Stimulated activated CD4-positive, alpha-beta T cell treated with anti-CD3 and anti-CD28 coated beads, Interleukin-1b, Interleukin-23, amount 100 ng/mL, for 1 hour (primary cell): ENCODE results near the gene PICK1.
"Not testable (repeated sequence)": the region's sequence is repeated elsewhere in the genome, so short reads cannot be mapped to it uniquely, and the experiment has no call there.

Source experiments
- DNase-seq, 2 donors: peaks; one replicate each; pipeline ENCODE4 v3.0.0-alpha.2; 2020; ENCODE audit warnings: low read depth in 2 of 2

Gene PICK1

DNA sequence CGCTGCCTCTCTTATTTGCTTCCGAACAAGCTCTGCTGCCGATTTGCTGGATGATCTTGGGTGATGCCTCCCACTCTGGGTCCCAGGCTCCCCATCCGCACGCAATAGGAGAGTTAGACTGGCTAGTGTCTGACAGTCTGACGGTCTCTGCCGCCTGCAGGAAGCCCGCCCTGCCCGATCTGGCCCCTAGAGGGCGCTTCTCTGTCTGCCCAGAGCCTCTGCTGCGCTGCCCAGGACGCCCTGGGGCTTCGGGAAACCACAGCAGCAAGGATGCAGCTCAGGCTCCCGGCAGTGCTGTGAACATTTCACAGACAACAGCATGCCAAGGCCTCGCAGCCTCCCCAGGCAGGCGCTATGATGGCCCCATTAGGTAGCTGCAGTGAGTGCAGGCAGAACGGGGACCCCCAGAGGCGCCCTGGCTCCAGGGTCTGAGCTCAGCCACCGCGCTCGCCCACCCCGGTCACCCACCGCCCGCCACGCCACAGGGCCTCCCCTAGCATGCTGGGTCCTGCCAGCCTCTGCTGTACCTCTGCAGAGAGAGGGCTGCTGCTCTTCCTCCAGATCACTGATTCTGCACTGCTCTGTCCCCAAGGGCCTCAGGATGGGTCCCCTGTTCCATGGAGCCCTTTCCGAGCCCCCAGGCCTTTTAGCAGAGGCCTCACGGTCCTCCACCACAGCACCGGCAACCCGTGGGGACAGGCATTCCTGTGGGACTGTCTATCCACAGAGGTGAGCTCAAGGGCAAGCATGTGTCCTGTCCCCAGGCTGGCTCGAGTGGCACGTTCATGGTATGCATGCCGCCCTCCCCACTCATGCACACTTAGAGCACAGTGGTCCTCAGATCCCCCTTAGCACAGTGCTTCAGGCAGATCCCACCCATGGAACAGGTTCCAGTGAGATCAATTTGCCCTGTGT, 57.5 kb downstream of the PICK1 start:
- DNase-seq = peak; percentile 47 to 68

GRCh38 chr22:38115423-38116205, 58.4 kb downstream of the PICK1 start:
- no peak for DNase-seq

GRCh38 chr22:38117556-38117955, 60.4 kb downstream of the PICK1 start:
- DNase-seq = not testable (repeated sequence)

- DNase-seq = no peak
Measured at GRCh38 chr22:38118182-38118581, 61.0 kb downstream of the PICK1 start.

DNA sequence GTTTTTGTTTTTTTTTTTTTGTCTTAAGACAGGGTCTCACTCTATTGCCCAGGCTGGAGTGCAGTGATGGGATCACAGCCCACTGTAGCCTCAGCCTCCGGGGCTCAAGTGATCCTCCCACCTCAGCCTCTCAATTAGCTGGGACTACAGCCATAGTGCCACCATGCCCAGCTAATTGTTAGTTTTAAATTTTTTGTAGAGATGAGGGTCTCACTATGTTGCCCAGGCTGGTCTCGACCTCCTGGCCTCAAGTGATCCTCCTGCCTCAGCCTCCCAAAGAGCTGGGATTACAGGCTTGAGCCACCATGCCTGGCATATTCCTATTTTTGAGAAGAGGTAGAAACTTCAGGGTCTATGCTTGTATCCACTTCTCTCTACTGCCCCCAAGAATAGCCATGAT, 61.5 kb downstream of the PICK1 start:
- not testable (repeated sequence) for DNase-seq

DNA sequence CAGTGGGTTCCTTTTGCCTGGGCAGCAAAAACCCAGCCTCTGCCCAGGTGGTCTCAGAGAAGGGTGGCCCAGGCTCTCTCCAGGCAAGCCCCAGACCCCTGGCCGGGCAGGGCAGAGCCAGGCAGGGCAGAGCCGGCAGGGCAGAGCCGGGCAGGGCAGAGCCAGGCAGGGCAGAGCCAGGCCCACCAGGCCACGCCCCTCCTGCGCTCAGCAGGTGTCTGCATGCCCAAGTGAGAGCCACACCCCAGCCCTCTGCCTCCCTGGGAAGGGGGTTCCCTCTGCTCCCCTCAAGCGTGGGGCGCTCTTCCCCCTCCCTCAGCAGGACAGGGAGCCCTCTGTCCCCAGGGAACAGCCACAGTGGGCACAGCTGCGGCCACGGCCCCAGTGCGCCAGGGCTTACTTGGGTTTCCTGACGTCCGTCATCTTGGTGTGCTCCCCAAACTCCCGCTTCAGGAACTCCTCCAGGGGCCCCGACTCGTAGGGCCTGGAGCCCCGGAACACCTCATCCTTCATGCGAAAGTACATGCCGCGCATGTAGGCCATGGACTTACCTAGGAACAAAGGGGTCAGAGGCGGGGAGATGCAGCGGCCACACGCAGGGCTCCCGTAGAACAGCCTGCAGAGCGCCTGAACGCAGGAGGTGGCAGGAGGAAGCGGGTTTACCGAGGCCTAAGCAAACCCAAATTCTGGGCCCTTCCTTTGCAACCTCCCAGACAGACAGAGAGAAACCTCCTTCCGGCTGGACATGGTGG, 63.3 kb downstream of the PICK1 start:
- DNase-seq = no peak

GRCh38 chr22:38122616-38123015, 65.4 kb downstream of the PICK1 start:
- DNase-seq = no peak

GRCh38 chr22:38124236-38124974, 67.2 kb downstream of the PICK1 start:
- no peak for DNase-seq

- DNase-seq = no peak
Measured at GRCh38 chr22:38125038-38125610, 67.9 kb downstream of the PICK1 start.
